Measurements from ENCODE around the gene AFAP1L1.

Gene AFAP1L1

DNA sequence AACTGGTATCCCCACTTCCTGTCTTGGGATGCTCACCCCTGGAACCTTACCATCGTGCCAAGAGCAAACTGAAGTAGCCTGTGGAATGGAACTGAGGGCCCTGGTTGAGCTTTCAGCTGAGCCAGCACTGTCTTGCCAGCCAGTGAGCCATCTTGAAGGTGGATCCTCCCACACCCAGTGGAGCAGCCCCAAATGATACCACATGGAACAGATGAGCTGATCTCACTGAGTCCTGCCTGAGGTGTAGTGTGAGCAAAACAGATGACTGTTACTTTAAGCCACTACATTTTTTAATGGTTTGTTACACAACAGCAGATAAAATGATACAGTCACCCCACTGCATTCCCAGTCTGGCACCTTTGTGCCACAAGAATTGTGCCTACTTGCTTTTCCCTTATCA lies 84.0 kb downstream of the AFAP1L1 start:
- peaks cover 75% of the 10 kb centered on the region for H3K79me2 ChIP-seq (ENCODE audit: low read length)
- peak overlapping the region; percentile 30; the same call in 1 of the 2 replicates for H3K4me2 ChIP-seq (ENCODE audit: low read depth, low read length)
- TF ChIP-seq EZH2 (optimal IDR thresholded peaks at IDR 0.05; ENCODE audit: low read depth, low read length) = no peak
- TF ChIP-seq CTCF (IDR thresholded peaks at IDR 0.05; ENCODE audit: low read length) = no peak
- no peak for TF ChIP-seq EZH2phosphoT487 (IDR thresholded peaks at IDR 0.05; ENCODE audit: low read length)
- H3K27ac ChIP-seq (ENCODE audit: low read length) = no peak overlapping the region
- peaks cover 59% of the 10 kb centered on the region for H3K4me1 ChIP-seq (ENCODE audit: low read length)
- H3K4me3 ChIP-seq (ENCODE audit: low read length) = no peak overlapping the region
- H2AFZ ChIP-seq (ENCODE audit: low read length) = no peak overlapping the region
- peak; percentile 7 for DNase-seq
- no peaks in the 10 kb centered on the region for H3K9me3 ChIP-seq (replicated peaks; ENCODE audit: insufficient read depth, low read length)
- H3K9ac ChIP-seq (ENCODE audit: low read length) = no peak overlapping the region
- H3K36me3 ChIP-seq (replicated peaks; ENCODE audit: insufficient read depth, low read length) = peaks cover 18% of the 10 kb centered on the region
- H3F3A ChIP-seq (ENCODE audit: insufficient read depth, low read length) = peaks cover 39% of the 10 kb centered on the region
- H3K9me2 ChIP-seq (replicated peaks; ENCODE audit: insufficient read depth, low read length) = no peaks in the 10 kb centered on the region
- H4K20me1 ChIP-seq (ENCODE audit: insufficient read depth, low read length) = no peaks in the 10 kb centered on the region
- H3K27me3 ChIP-seq (replicated peaks; ENCODE audit: insufficient read depth, low read length) = no peaks in the 10 kb centered on the region

DNA sequence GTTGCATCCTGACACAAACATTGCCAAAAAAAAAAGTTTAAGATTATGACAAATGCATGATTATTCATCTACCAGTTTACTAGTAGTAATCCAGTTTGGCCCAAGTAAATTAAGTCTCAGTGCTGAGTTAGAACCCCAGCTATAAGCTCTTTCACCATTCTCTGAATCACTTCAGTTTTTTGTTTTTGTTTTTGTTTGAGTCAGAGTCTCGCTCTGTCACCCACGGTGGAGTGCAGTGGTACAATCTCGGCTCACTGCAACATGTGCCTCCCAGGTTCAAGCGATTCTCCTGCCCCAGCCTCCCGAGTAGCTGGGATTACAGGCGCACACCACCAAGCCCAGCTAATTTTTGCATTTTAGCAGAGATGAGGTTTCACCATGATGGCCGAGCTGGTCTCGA lies 84.7 kb downstream of the AFAP1L1 start:
- Histone ChIP-seq H3K4me1 (ENCODE audit: low read length) (peaks cover 65% of the 10 kb centered on the region), H3K27me3 (replicated peaks; ENCODE audit: insufficient read depth, low read length) (no peaks in the 10 kb centered on the region), H3K9me3 (replicated peaks; ENCODE audit: insufficient read depth, low read length) (no peaks in the 10 kb centered on the region), H3K4me3 (ENCODE audit: low read length) (no peak overlapping the region), H2AFZ (ENCODE audit: low read length) (no peak overlapping the region), H3F3A (ENCODE audit: insufficient read depth, low read length) (peaks cover 45% of the 10 kb centered on the region), H3K36me3 (replicated peaks; ENCODE audit: insufficient read depth, low read length) (peaks cover 14% of the 10 kb centered on the region), H4K20me1 (ENCODE audit: insufficient read depth, low read length) (no peaks in the 10 kb centered on the region), H3K4me2 (ENCODE audit: low read depth, low read length) (peak overlapping the region; percentile 30; the same call in 1 of the 2 replicates), H3K27ac (ENCODE audit: low read length) (peak overlapping the region; percentile 24; the same call in 1 of the 2 replicates), H3K9ac (ENCODE audit: low read length) (no peak overlapping the region), H3K9me2 (replicated peaks; ENCODE audit: insufficient read depth, low read length) (no peaks in the 10 kb centered on the region), H3K79me2 (ENCODE audit: low read length) (peaks cover 68% of the 10 kb centered on the region)
- DNase-seq = peak; percentile 5
- no peak for TF ChIP-seq EZH2phosphoT487 (IDR thresholded peaks at IDR 0.05; ENCODE audit: low read length)
- no peak for TF ChIP-seq CTCF (IDR thresholded peaks at IDR 0.05; ENCODE audit: low read length)
- no peak for TF ChIP-seq EZH2 (optimal IDR thresholded peaks at IDR 0.05; ENCODE audit: low read depth, low read length)

DNA sequence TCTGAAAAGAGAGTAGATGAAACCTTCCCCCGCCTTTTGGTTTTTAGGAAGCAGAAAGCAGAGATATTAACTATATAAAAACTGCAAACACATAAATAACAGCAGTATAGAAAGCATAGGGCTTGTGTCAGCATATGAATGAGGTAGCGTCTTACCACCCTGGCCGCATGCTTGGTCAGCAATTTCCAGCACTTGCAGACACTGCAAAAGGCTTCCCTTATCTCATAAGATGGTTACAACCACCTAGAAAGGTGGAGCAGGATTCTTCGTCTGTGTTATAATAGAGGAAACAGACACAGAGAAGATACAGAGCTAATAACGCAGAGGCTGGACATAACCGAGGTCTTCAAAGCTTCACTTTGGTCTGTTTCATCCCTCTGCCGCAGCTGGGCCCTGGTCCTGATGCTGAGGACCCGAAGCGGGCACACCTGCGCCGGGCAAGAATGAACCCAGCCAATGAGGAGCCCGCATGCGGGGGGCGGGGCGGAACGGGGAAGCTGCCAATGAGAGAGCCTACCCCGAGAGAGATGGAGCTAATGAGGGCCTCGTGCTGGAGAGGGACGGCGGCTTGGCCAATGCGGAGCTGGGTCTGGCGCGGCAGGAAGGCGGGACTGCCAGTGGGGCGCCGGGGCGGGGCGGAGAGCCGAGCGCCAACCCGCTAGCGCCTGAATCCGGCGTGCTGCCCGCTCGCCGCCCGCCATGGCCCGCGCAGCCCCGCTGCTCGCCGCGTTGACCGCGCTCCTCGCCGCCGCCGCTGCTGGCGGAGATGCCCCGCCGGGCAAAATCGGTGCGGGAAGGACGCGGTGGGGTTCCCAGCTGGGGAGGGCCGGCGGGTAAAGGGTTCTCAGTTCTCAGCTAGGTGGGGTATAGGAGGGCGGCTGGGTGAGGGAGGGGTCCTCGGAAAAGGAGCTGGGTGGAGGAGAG lies 86.0 kb downstream of the AFAP1L1 start, which contains the start of gene PCYOX1L:
TSS of gene PCYOX1L (plus strand) at position 677 of the 924 bp plus-strand sequence. CDS start at position 700, 23 bp downstream.
- H3K27ac ChIP-seq (ENCODE audit: low read length) = peak within 1 kb of the TSS; percentile 71
- H4K20me1 ChIP-seq (ENCODE audit: insufficient read depth, low read length) = no peaks in the 10 kb centered on the region
- peak within 1 kb of the TSS; percentile 56 for H2AFZ ChIP-seq (ENCODE audit: low read length)
- no peaks in the 10 kb centered on the region for H3K9me2 ChIP-seq (replicated peaks; ENCODE audit: insufficient read depth, low read length)
- TF ChIP-seq EZH2phosphoT487 (IDR thresholded peaks at IDR 0.05; ENCODE audit: low read length) (no peak), EZH2 (optimal IDR thresholded peaks at IDR 0.05; ENCODE audit: low read depth, low read length) (no peak), CTCF (IDR thresholded peaks at IDR 0.05; ENCODE audit: low read length) (no peak)
- H3K36me3 ChIP-seq (replicated peaks; ENCODE audit: insufficient read depth, low read length) = peaks cover 4% of the 10 kb centered on the region; the same call in 1 of the 2 replicates
- H3F3A ChIP-seq (ENCODE audit: insufficient read depth, low read length) = peaks cover 55% of the 10 kb centered on the region
- peaks cover 56% of the 10 kb centered on the region for H3K79me2 ChIP-seq (ENCODE audit: low read length)
- peak within 1 kb of the TSS; percentile 89 for H3K4me3 ChIP-seq (ENCODE audit: low read length)
- peak; percentile 96 for DNase-seq
- H3K9ac ChIP-seq (ENCODE audit: low read length) = peak within 1 kb of the TSS; percentile 94
- H3K4me2 ChIP-seq (ENCODE audit: low read depth, low read length) = peak within 1 kb of the TSS; percentile 87
- no peaks in the 10 kb centered on the region for H3K9me3 ChIP-seq (replicated peaks; ENCODE audit: insufficient read depth, low read length)
- H3K27me3 ChIP-seq (replicated peaks; ENCODE audit: insufficient read depth, low read length) = no peaks in the 10 kb centered on the region
- H3K4me1 ChIP-seq (ENCODE audit: low read length) = peaks cover 67% of the 10 kb centered on the region
